ENCODE measurements around the gene MACIR. TPM values are rescaled to one million over a fixed set of nuclear protein-coding genes. Genes with fewer than 3 reads are reported as not detected.

The MACIR gene
- total RNA-seq, 1 donor from 2014 or later: 6.4 TPM

GRCh38 chr5:103289024-103289423, 30.5 kb downstream of the MACIR start:
- intact Hi-C loops (cut with micrococcal nuclease): no loop called here

GRCh38 chr5:103290846-103291245, 32.3 kb downstream of the MACIR start:
- intact Hi-C loops (cut with micrococcal nuclease): no loop called here

GRCh38 chr5:103291606-103292005, 33.0 kb downstream of the MACIR start:
- intact Hi-C loops (cut with micrococcal nuclease): no loop called here

- intact Hi-C loops (cut with micrococcal nuclease): no loop called here
Observed at GRCh38 chr5:103293099-103293498, 34.5 kb downstream of the MACIR start.

- intact Hi-C loops (cut with micrococcal nuclease): no loop called here
Observed at GRCh38 chr5:103293719-103294118, 35.2 kb downstream of the MACIR start.

- intact Hi-C loops (cut with micrococcal nuclease): no loop called here
Observed at GRCh38 chr5:103294906-103295305, 36.3 kb downstream of the MACIR start.

GRCh38 chr5:103295424-103295823, 36.9 kb downstream of the MACIR start:
- intact Hi-C loops (cut with micrococcal nuclease): no loop called here

- intact Hi-C loops (cut with micrococcal nuclease): no loop called here
Observed at GRCh38 chr5:103295871-103296270, 37.3 kb downstream of the MACIR start.

- intact Hi-C loops (cut with micrococcal nuclease): no loop called here
Observed at GRCh38 chr5:103298117-103298516, 39.6 kb downstream of the MACIR start.

- intact Hi-C loops (cut with micrococcal nuclease): no loop called here
Observed at GRCh38 chr5:103298607-103299188, 40.1 kb downstream of the MACIR start.

GRCh38 chr5:103305809-103306208, 47.2 kb downstream of the MACIR start:
- intact Hi-C loops (cut with micrococcal nuclease): no loop called here

GRCh38 chr5:103307470-103307869, 48.9 kb downstream of the MACIR start:
- intact Hi-C loops (cut with micrococcal nuclease): no loop called here

GRCh38 chr5:103308774-103309173, 50.2 kb downstream of the MACIR start:
- intact Hi-C loops (cut with micrococcal nuclease): no loop called here

- intact Hi-C loops (cut with micrococcal nuclease): no loop called here
Observed at GRCh38 chr5:103313056-103313455, 54.5 kb downstream of the MACIR start.

GRCh38 chr5:103315455-103315854, 56.9 kb downstream of the MACIR start:
- intact Hi-C loops (cut with micrococcal nuclease): no loop called here

GRCh38 chr5:103327451-103327850, 68.9 kb downstream of the MACIR start:
- intact Hi-C loops (cut with micrococcal nuclease): no loop called here

GRCh38 chr5:103327893-103328292, 69.3 kb downstream of the MACIR start:
- intact Hi-C loops (cut with micrococcal nuclease): no loop called here

Other genes starting within 250 kb of the MACIR start
- gene GIN1, start 138.6 kb upstream of the MACIR start, total RNA-seq: 7.1 and 14.8 TPM in 2 replicates
- 68.0 and 68.4 TPM in 2 replicates for gene PPIP5K2, start 138.5 kb upstream of the MACIR start, total RNA-seq